Stimulated activated naive CD4-positive, alpha-beta T cell (primary cell): ENCODE results near the gene PSG2.
"Not testable (repeated sequence)": the region's sequence is repeated elsewhere in the genome, so short reads cannot be mapped to it uniquely, and the experiment has no call there.

ENCODE experiments used
- DNase-seq, 6 experiments: peaks; one replicate each; lab custom pipeline; 2025; lab: John Stamatoyannopoulos, UW

Gene PSG2

GRCh38 chr19:43082601-43083000 lies at the start of gene PSG2:
Gene PSG2, minus strand, starts transcription at chr19:43082701. Its CDS starts 132 bp downstream, at chr19:43082569.
- DNase-seq, result not testable (repeated sequence)

GRCh38 chr19:43131281-43131842 lies 48.9 kb upstream of the PSG2 start:
- DNase-seq, result not testable (repeated sequence)

GRCh38 chr19:43129197-43129596 lies 46.7 kb upstream of the PSG2 start:
- DNase-seq, result not testable (repeated sequence)

GRCh38 chr19:43127336-43127735 lies 44.8 kb upstream of the PSG2 start:
- DNase-seq, result not testable (repeated sequence)

GRCh38 chr19:43126720-43127119 lies 44.2 kb upstream of the PSG2 start:
- no peak for DNase-seq

GRCh38 chr19:43124360-43124759 lies 41.9 kb upstream of the PSG2 start:
- DNase-seq, result no peak

- DNase-seq, result not testable (repeated sequence)
Measured at GRCh38 chr19:43120433-43121026, 38.0 kb upstream of the PSG2 start.

GRCh38 chr19:43119526-43119925 lies 37.0 kb upstream of the PSG2 start:
- DNase-seq, result not testable (repeated sequence)

GRCh38 chr19:43116421-43116820 lies 33.9 kb upstream of the PSG2 start:
- DNase-seq, result not testable (repeated sequence)

- DNase-seq, result not testable (repeated sequence)
Measured at GRCh38 chr19:43115548-43115947, 33.0 kb upstream of the PSG2 start.

GRCh38 chr19:43115064-43115463 lies 32.6 kb upstream of the PSG2 start:
- not testable (repeated sequence) for DNase-seq

GRCh38 chr19:43114626-43115025 lies 32.1 kb upstream of the PSG2 start:
- not testable (repeated sequence) for DNase-seq

GRCh38 chr19:43107401-43107800 lies 24.9 kb upstream of the PSG2 start:
- DNase-seq, result not testable (repeated sequence)

- no peak for DNase-seq
Measured at GRCh38 chr19:43105496-43105895, 23.0 kb upstream of the PSG2 start.

GRCh38 chr19:43104215-43104850 lies 21.8 kb upstream of the PSG2 start:
- DNase-seq, result not testable (repeated sequence)

GRCh38 chr19:43101950-43102349 lies 19.4 kb upstream of the PSG2 start:
- no peak for DNase-seq

GRCh38 chr19:43098416-43098815 lies 15.9 kb upstream of the PSG2 start:
- not testable (repeated sequence) for DNase-seq

- DNase-seq, result not testable (repeated sequence)
Measured at GRCh38 chr19:43087702-43088340, 5.3 kb upstream of the PSG2 start.

GRCh38 chr19:43085796-43086530 lies 3.5 kb upstream of the PSG2 start:
- not testable (repeated sequence) for DNase-seq

GRCh38 chr19:43084196-43084832 lies 1.8 kb upstream of the PSG2 start:
- peak in 1 of 6 experiments; percentile 10 for DNase-seq

- not testable (repeated sequence) for DNase-seq
Measured at GRCh38 chr19:43083721-43084120, 1.2 kb upstream of the PSG2 start.

GRCh38 chr19:43078311-43078710 lies 4.2 kb downstream of the PSG2 start:
- no peak for DNase-seq
